Kidney (tissue), 11 donors: ENCODE data around the gene CCDC201. TPM values are rescaled to one million over a fixed set of nuclear protein-coding genes. Genes with fewer than 3 reads are reported as not detected.
"Not testable (repeated sequence)": the region's sequence is repeated elsewhere in the genome, so short reads cannot be mapped to it uniquely, and the experiment has no call there.

ENCODE experiments used
- DNase-seq, 5 donors: peaks; one replicate each; pipeline ENCODE4 v3.0.0-alpha.2; 2013 to 2020
- FAIRE-seq: peaks from 2 replicates; lab custom pipeline; 2012; peaks lifted over from hg19 to GRCh38; lab: Jason Lieb, UNC
- H3K27ac ChIP-seq, 2 donors: one replicate each; pipeline ENCODE4 v1.7.0; 2013; ENCODE audit warnings: low read depth in 2 of 2, low read length in 2 of 2, inconsistent platforms in 1 of 2
- H3K27me3 ChIP-seq: one replicate; pipeline ENCODE4 v1.7.1; 2013; ENCODE audit warnings: low read length, inconsistent platforms; ENCODE audit not compliant: control insufficient read depth, insufficient read depth
- H3K36me3 ChIP-seq, 3 donors: one replicate each; pipeline versions ENCODE4 v1.7.0 to v1.7.1; 2013; ENCODE audit warnings: low read length in 3 of 3, control low read depth in 1 of 3, inconsistent platforms in 1 of 3; ENCODE audit not compliant: insufficient read depth in 3 of 3, control insufficient read depth in 2 of 3
- H3K4me1 ChIP-seq, 3 donors: one replicate each; pipeline versions ENCODE4 v1.7.0 to v1.7.1; 2013; ENCODE audit warnings: low read length in 3 of 3, inconsistent platforms in 1 of 3, low read depth in 1 of 3; ENCODE audit not compliant: control insufficient read depth in 2 of 3, insufficient read depth in 2 of 3
- H3K4me3 ChIP-seq, 3 donors: one replicate each; pipeline versions ENCODE4 v1.7.0 to v1.8.1; 2013; ENCODE audit warnings: low read length in 3 of 3, control low read depth in 1 of 3, inconsistent platforms in 1 of 3
- H3K9ac ChIP-seq, 3 donors: one replicate each; pipeline versions ENCODE4 v1.7.0 to v1.7.1; 2013; ENCODE audit warnings: low read length in 3 of 3, control low read depth in 1 of 3, inconsistent platforms in 1 of 3
- H3K9me3 ChIP-seq, 3 donors: one replicate each; pipeline versions ENCODE4 v1.7.0 to v1.7.1; 2013; ENCODE audit warnings: low read length in 3 of 3, control low read depth in 1 of 3, inconsistent platforms in 1 of 3; ENCODE audit not compliant: control insufficient read depth in 2 of 3, insufficient read depth in 1 of 3
- intact Hi-C: fragments of 100-400 bp; cut with DNase I; formaldehyde crosslinking; loops from one replicate; pipeline ENCODE4 v1.11.1; 2022
- polyA plus RNA-seq: library from polyadenylated mRNA; stranded (reverse); fragments of 350-450 nt; fragmentation: Illumina TruSeq; extraction: RNeasy Lipid Tissue Mini Kit (QIAGEN cat#74804); gene quantifications from one replicate; pipeline ENCODE4 v1.2.3, GENCODE V29; 2014; ENCODE audit warnings: low read depth, low replicate concordance; ENCODE audit not compliant: insufficient read depth
- total RNA-seq: library from RNA; stranded (reverse); fragmentation: NEBNext Ultra II Directional; extraction: Animal tissue kit (Norgen Biotek cat#: 25700); gene quantifications from one replicate; pipeline ENCODE4 v1.2.1, GENCODE V29; 2021
- donor health status: control.
- donor health status: control.
- donor health status: DM: yes; HTN: yes; CAD: no.
- donor health status: Normal renal cell carcinoma (clear cell type).

CCDC201 gene
- total and polyA plus RNA-seq, 2 donors from 2014 or later: not detected

DNA sequence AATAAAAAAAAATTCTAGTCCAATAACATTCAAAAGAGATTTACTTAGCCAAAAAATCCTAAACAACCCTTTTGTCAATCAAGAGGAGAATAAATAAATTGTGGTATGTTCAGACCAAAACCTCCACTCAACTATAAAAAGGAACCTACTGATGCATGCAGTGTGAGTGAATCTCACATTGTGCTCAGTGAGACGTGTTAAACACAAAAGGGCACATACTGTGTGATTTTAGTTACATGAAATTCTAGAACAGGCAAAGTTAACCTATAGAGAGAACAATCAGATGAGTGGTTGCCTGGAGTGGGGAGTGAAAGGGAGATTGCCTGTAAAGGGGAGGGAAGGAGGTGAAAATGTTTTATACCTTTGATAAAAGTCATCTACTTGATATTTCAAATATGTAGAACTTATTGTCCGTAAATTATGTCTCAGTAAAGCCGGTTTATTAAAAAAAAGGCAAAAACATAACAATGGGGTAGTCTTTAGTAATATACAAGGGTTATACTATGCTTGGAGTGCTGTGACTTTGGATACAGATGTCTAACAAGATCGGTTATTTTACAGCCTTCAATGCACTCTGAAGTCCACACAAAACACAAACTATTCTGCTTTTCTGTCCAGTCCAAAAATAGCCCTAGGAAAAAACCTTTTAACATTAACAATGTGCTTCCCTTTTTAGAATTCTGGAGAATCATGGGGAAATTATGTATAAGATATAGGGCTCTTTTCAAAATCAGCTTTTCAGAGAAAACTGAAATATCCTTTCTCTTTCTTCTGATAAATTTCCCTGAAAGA, 30.8 kb downstream of the CCDC201 start:
- FAIRE-seq: not testable (repeated sequence)
- peak in 2 of 5 donors; percentile 3 to 20 for DNase-seq

DNA sequence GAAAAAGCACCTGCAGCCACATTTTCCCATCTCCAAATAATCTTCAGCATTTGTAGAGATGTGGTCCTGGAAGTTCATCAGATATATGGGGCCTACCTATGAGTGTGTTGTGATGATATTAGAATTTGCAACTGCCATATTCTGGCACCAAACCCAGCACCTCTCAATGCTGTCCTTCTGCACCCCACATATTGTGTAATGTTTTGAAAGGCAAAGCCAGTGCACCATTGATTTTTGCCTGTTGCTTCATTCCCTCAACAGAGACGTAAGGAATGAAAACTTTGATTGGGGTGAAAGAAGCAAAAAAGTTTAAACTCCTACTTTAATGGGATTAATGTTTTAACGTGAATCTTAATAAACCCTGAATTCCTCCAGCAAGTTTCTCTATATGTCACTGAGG, 34.0 kb downstream of the CCDC201 start:
- intact Hi-C loops, DNase-seq, H3K27ac ChIP-seq, H3K36me3 ChIP-seq, H3K27me3 ChIP-seq, FAIRE-seq, H3K9ac ChIP-seq, H3K4me3 ChIP-seq, H3K4me1 ChIP-seq, H3K9me3 ChIP-seq: not testable (repeated sequence)

More for the DNA sequence above, 30.8 kb downstream of the CCDC201 start:
- H3K4me1 ChIP-seq, H3K27me3 ChIP-seq, H3K9ac ChIP-seq, H3K4me3 ChIP-seq, H3K27ac ChIP-seq, H3K36me3 ChIP-seq, H3K9me3 ChIP-seq, intact Hi-C loops: not testable (repeated sequence)

DNA sequence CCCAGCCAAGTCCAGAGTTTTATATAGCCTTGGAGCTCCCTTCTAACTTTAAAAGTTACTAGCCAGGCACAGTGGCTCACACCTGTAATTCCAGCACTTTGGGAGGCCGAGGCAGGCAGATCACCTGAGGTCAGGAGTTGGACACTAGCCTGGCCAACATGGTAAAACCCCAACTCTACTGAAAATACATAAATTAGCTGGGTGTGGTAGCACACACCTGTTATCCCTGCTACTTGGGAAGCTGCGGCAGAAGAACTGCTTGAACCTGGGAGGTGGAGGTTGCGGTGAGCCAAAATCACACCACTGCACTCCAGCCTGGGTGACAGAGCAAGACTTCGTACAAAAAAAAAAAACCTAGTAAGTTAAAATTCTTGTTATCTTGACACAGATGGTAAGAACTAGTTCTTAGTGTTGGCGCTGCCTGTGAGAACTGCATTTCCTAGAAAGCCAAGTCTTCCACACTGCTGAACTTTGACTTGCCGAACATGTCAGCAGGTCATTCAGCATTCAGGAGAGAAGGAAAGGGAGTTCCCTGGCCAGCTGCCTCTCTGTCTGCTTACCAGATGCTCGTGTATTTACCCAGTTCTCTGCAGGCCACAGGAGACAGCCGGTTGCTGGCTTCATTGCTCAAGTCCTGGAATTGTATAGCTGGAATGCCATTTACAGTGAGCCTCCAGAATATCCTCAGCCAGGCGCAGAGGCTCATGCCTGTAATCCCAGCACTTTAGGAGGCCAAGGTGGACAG, 40.3 kb downstream of the CCDC201 start:
- H3K27ac ChIP-seq, intact Hi-C loops, H3K4me3 ChIP-seq, FAIRE-seq, H3K27me3 ChIP-seq, H3K9ac ChIP-seq, H3K9me3 ChIP-seq, H3K4me1 ChIP-seq, H3K36me3 ChIP-seq: not testable (repeated sequence)
- DNase-seq: peak in 2 of 5 donors; percentile 13 to 36

DNA sequence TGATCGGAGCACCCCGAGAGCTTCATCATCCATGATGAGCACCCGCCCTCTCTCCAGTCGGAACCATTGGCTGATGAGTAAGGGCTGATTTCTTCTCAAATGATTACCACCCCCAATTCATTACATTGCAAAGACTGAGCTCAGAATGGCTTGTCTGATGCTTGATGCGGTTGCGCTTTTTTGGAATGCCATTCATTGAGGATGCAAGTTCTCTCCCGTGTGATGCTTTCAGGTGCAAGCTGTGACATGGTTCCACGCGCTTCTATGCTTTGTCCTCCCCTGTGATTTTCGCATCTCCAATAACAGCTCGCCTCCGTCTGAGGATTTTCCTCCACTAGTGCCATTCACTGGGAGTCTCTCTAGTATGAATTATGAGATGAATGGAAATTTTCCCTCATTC, 43.0 kb downstream of the CCDC201 start:
- H3K4me1 ChIP-seq, H3K36me3 ChIP-seq, intact Hi-C loops, H3K4me3 ChIP-seq, FAIRE-seq, H3K27ac ChIP-seq, H3K27me3 ChIP-seq, H3K9ac ChIP-seq, DNase-seq, H3K9me3 ChIP-seq: not testable (repeated sequence)

DNA sequence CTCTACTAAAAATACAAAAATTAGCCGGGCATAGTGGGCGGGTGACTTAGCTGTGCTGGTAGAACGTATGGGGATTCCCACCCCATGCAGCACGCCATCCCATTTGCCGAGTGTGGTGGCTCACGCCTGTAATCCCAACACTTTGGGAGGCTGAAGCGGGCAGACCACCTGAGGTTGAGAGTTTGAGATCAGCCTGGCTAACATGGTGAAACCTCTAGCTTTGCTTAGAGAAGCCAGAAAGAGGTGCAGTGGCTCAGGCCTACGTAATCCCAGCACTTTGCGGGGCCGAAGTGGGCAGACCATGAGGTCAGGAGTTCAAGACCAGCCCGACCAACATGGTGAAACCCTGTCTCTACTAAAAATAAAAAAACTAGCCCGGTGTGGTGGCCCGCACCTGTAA, 45.2 kb downstream of the CCDC201 start:
- intact Hi-C loops, H3K36me3 ChIP-seq, FAIRE-seq, H3K27ac ChIP-seq, H3K27me3 ChIP-seq, H3K9ac ChIP-seq, H3K4me3 ChIP-seq, H3K9me3 ChIP-seq, DNase-seq, H3K4me1 ChIP-seq: not testable (repeated sequence)

DNA sequence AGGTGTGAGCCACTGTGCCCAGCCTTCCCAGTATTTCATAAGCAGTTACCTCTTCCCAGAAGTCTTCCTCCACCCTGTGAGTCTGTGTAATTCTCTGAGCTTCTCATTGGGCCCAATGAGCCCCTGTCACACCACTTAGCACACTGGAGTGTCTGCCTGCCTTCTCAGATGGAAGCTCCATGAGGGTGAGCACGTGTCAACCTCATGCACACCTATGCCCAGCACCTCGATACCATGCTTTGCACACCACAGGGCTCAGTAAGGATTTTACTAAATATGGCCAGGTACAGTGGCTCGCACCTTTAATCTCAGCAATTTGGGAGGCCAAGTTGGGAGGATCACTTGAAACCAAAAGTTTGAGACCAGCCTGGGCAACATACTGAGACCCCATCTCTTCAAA, 46.3 kb downstream of the CCDC201 start:
- H3K4me3 ChIP-seq, DNase-seq, H3K27me3 ChIP-seq, H3K9me3 ChIP-seq, H3K9ac ChIP-seq, H3K27ac ChIP-seq, H3K4me1 ChIP-seq, H3K36me3 ChIP-seq, intact Hi-C loops, FAIRE-seq: not testable (repeated sequence)

DNA sequence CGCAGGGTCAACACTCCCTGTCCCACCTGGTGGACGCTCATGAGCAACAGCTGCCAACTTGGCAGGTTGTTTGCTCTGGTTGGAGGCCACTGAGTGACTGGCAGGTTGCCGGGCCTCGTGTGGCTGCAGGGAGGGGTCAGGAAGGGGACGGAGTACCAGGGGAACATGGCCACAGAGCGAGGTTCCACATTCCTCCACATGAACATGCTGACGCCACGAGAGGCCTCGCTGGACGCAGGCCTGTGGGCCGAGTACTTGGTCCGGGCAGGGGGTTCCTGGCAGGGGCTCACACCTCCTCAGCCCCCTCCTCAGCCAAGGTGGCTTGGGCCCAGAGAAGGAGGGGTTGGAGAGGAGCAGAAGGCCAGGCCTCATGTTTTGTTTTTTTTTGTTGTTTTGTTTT, 54.1 kb downstream of the CCDC201 start:
- FAIRE-seq, H3K27ac ChIP-seq, H3K27me3 ChIP-seq, H3K9ac ChIP-seq, intact Hi-C loops, H3K4me1 ChIP-seq, H3K36me3 ChIP-seq, H3K9me3 ChIP-seq, DNase-seq, H3K4me3 ChIP-seq: not testable (repeated sequence)

DNA sequence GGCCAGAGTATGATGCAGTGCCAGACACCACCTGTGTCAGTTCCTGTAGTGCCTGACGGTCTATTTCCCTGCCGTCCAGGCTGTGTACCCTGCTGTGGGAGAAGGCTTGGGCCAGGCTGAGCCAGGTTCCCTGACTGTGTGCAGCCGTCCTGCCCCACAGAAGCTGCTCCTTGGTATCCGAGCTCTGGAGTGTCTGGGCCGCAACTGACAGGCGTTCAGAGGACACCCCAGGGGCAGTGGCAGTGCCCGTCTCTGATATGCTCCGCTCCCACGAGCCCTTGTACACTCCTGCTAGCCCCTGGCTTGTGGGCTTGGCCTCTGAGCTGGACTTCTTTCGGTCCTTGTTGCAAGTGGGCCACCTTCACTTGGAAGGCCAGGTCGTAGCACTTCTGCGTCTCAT, 55.0 kb downstream of the CCDC201 start:
- intact Hi-C loops: not testable (repeated sequence)

More for the DNA sequence above, 55.0 kb downstream of the CCDC201 start:
- H3K4me1 ChIP-seq, DNase-seq, H3K36me3 ChIP-seq, H3K4me3 ChIP-seq, FAIRE-seq, H3K27ac ChIP-seq, H3K9me3 ChIP-seq, H3K9ac ChIP-seq, H3K27me3 ChIP-seq: not testable (repeated sequence)
